Heart right ventricle (tissue), 16 donors: ENCODE results near the gene CPEB2. TPM values are rescaled to one million over a fixed set of nuclear protein-coding genes. Genes with fewer than 3 reads are reported as not detected.
A peak's percentile ranks its signal among the peaks of the same experiment; 100 is the strongest.

ENCODE experiments used
- ATAC-seq, 8 donors: fragments of 200-7000 bp; cut with Tn5 transposase; one replicate each; pipeline ENCODE4 v1.9.1; 2020; ENCODE audit warnings: mild to moderate bottlenecking in 8 of 8, moderate library complexity in 8 of 8, moderate number of reproducible peaks in 1 of 8
- DNase-seq, 2 donors: peaks; one replicate each; pipeline ENCODE4 v3.0.0-alpha.2; 2020
- H3K27ac ChIP-seq, 10 donors: fragments of 200-600 bp; sonication (generic) in 2 of 10; one replicate each; pipeline versions ENCODE4 v1.5.0 to v1.8.0; 2020 to 2022; ENCODE audit warnings: mild to moderate bottlenecking in 3 of 10
- H3K27me3 ChIP-seq, 7 donors: fragments of 200-600 bp; one replicate each; pipeline ENCODE4 v1.8.0; 2021 to 2022; ENCODE audit warnings: mild to moderate bottlenecking in 2 of 7
- H3K36me3 ChIP-seq, 9 donors: fragments of 200-600 bp; sonication (generic) in 1 of 9; one replicate each; pipeline versions ENCODE4 v1.5.0 to v1.8.0; 2020 to 2022; ENCODE audit warnings: mild to moderate bottlenecking in 2 of 9
- H3K4me1 ChIP-seq, 9 donors: fragments of 200-600 bp; sonication (generic) in 1 of 9; one replicate each; pipeline versions ENCODE4 v1.5.0 to v1.8.0; 2020 to 2022; ENCODE audit warnings: mild to moderate bottlenecking in 4 of 9
- H3K4me3 ChIP-seq, 10 donors: fragments of 200-600 bp; sonication (generic) in 2 of 10; one replicate each; pipeline versions ENCODE4 v1.5.0 to v1.8.0; 2020 to 2022; ENCODE audit warnings: mild to moderate bottlenecking in 7 of 10, moderate library complexity in 2 of 10
- H3K9me3 ChIP-seq, 11 donors: fragments of 200-600 bp in 10 of 11; sonication (generic) in 2 of 11; one replicate each; pipeline versions ENCODE4 v1.5.0 to v1.8.0; 2013 to 2022; ENCODE audit warnings: mild to moderate bottlenecking in 2 of 11, control low read depth in 1 of 11, moderate library complexity in 1 of 11
- WGBS, 2 donors: extraction: QIAGEN DNeasy Blood & Tissue Kit; methylation state at CpG; one replicate each; pipeline ENCODE4 v1.1.7; 2013; ENCODE audit warnings: inconsistent platforms in 1 of 2; 5-methylcytosine and 5-hydroxymethylcytosine counted together
- intact Hi-C, 10 donors: fragments of 100-400 bp; cut with DNase I; formaldehyde crosslinking; loops; one replicate each; pipeline versions ENCODE4 v1.11.1 to v1.14.2; 2022
- polyA plus RNA-seq, 2 donors: library from polyadenylated mRNA; stranded (reverse); fragments of 200-250 nt; gene quantifications; one replicate each; pipeline ENCODE4 v1.2.3, GENCODE V29; 2013
- total RNA-seq, 10 donors: library from RNA; stranded (reverse); fragmentation: NEBNext Ultra II Directional in 3 of 10; extraction: Animal tissue kit (Norgen Biotek cat#: 25700) in 3 of 10; gene quantifications; one replicate each; pipeline versions ENCODE4 v1.2.1 to v1.2.4, GENCODE V29; 2021 to 2023
- TF ChIP-seq, protein P1 (sequence below), 9 donors: fragments of 200-600 bp; sonication (generic) in 2 of 9; IDR thresholded peaks; one replicate each; pipeline versions ENCODE4 v1.5.0 to v1.8.0; 2021 to 2022; ENCODE audit warnings: antibody characterized with exemption in 9 of 9, mild to moderate bottlenecking in 5 of 9, moderate library complexity in 1 of 9
- donor health status: Arrhythmogenic right ventricular cardiomyopathy.
- donor health status: ischemic (EF 13 %, LVEDD 7.1; RV severe dilation, severe dysfunction).
- donor health status: healthy with polysubstance abuse.
- donor health status: DM: no; HTN: yes; CAD: no.
- donor health status: DM: no; HTN: no; CAD: no.
- donor health status: ischemic (EF 25% LVEDD 6.9; RV normal size, moderate dysfunction).
- donor health status: ischemic (EF 25% LVEDD 5.7; RV mildly dilated, moderate dysfunction).
- donor health status: healthy.
- donor health status: DM: yes; HTN: yes; CAD: no.
- donor health status: Ischemic cardiomyopathy.
- donor health status: ischemic (EF 35%, LVEDD 5.7; RV mildly dilated, moderate dysfunction).
- donor health status: nonischemic (EF 11% LVEDD 7.7; RV severe dilation, severe dysfunction).
- donor health status: DM: yes; HTN: yes; CAD: no.
- donor health status: PGD.
- donor health status: ischemic (EF 29% LVEDD 5.4; RV normal size, mild dysfunction).
- donor health status: nonischemic (EF 23%, LVEDD 6.1; RV moderate dilation, normal function).

The CPEB2 gene
- total and polyA plus RNA-seq, 12 donors: 2.4 to 31.8 (median 21.1) TPM

- no peak for ATAC-seq
- H3K36me3 ChIP-seq: peaks cover 0 to 44% (median 0%) of the 10 kb centered on the region in 9 donors
- TF ChIP-seq, protein P1, sequence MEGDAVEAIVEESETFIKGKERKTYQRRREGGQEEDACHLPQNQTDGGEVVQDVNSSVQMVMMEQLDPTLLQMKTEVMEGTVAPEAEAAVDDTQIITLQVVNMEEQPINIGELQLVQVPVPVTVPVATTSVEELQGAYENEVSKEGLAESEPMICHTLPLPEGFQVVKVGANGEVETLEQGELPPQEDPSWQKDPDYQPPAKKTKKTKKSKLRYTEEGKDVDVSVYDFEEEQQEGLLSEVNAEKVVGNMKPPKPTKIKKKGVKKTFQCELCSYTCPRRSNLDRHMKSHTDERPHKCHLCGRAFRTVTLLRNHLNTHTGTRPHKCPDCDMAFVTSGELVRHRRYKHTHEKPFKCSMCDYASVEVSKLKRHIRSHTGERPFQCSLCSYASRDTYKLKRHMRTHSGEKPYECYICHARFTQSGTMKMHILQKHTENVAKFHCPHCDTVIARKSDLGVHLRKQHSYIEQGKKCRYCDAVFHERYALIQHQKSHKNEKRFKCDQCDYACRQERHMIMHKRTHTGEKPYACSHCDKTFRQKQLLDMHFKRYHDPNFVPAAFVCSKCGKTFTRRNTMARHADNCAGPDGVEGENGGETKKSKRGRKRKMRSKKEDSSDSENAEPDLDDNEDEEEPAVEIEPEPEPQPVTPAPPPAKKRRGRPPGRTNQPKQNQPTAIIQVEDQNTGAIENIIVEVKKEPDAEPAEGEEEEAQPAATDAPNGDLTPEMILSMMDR (IDR thresholded peaks at IDR 0.05): peak in 8 of 9 donors; percentile 17 to 59 (median 44)
- peak overlapping the region in 6 of 10 donors; percentile 96 to 100 (median 100) for H3K27ac ChIP-seq
- H3K9me3 ChIP-seq: no peaks in the 10 kb centered on the region
- 37 to 47% methylated on average over 2 of the region's 2 CpGs for WGBS, 2 donors
- H3K27me3 ChIP-seq: no peaks in the 10 kb centered on the region
- H3K4me1 ChIP-seq: peaks cover 0 to 61% (median 44%) of the 10 kb centered on the region in 9 donors
- intact Hi-C loops: loop anchor here in 6 of 10 donors (5.0 to 10.0 kb wide), 10 partner anchors 92 to 648 kb away; partner anchors contain the start of genes CC2D2A (in 1 of the 6) and FBXL5 (in 1 of the 6)
- peak overlapping the region in 7 of 10 donors; percentile 75 to 99 (median 88) for H3K4me3 ChIP-seq
- no peak for DNase-seq
These were observed 4.2 kb downstream of the CPEB2 start for GRCh38 chr4:15006416-15007024.

GRCh38 chr4:15007201-15007600 is 4.9 kb downstream of the CPEB2 start:
- H3K4me3 ChIP-seq: peak overlapping the region in 4 of 10 donors; percentile 18 to 88 (median 80)
- no peaks in the 10 kb centered on the region for H3K27me3 ChIP-seq
- ATAC-seq (no peak), DNase-seq (no peak)
- 53 to 68% methylated on average over 6 of the region's 6 CpGs for WGBS, 2 donors
- H3K4me1 ChIP-seq: peaks cover under 1 to 68% (median 47%) of the 10 kb centered on the region in 9 donors
- no peaks in the 10 kb centered on the region for H3K9me3 ChIP-seq
- TF ChIP-seq, protein P1 (IDR thresholded peaks at IDR 0.05): no peak
- peaks cover 0 to 51% (median 0%) of the 10 kb centered on the region in 9 donors for H3K36me3 ChIP-seq
- intact Hi-C loops: loop anchor here in 6 of 10 donors (5.0 to 10.0 kb wide), 10 partner anchors 92 to 648 kb away; partner anchors contain the start of genes CC2D2A (in 1 of the 6) and FBXL5 (in 1 of the 6)
- H3K27ac ChIP-seq: peak overlapping the region in 3 of 10 donors; percentile 14 to 100 (median 100)

DNA sequence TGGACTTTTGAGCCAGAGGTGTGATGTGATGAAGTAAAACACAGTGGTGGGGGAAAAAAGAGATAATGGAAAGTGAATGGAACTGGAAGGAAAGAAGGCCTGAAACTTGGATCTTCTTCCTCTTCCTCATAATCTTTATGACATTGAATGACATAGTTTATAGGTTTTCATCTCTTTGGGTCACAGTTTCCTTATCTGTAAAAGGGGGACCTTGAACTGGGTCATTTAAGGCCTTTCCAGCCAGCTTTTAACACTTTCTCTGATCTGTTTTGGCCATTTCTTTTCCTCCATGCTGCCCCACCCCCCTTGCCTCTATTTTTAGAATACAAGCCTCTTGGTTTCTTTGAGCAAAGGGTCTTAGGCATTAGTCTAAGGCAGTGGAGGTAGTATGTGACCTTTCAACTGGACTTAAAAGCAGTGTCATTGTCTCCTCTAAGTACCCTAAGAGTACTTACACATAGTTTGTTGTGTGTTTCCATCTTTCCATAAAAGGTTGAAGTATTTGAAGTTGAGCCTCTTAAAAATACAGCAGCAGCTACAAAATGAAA is 7.8 kb downstream of the CPEB2 start:
- Histone ChIP-seq H3K9me3 (no peaks in the 10 kb centered on the region), H3K27me3 (no peaks in the 10 kb centered on the region), H3K4me3 (no peak overlapping the region), H3K27ac (peak overlapping the region in 3 of 10 donors; percentile 8 to 41 (median 39)), H3K4me1 (peaks cover 5 to 88% (median 64%) of the 10 kb centered on the region in 9 donors), H3K36me3 (peaks cover 0 to 75% (median 0%) of the 10 kb centered on the region in 9 donors)
- DNase-seq (no peak), ATAC-seq (no peak)
- TF ChIP-seq, protein P1 (IDR thresholded peaks at IDR 0.05): no peak
- intact Hi-C loops: no loop called here

DNA sequence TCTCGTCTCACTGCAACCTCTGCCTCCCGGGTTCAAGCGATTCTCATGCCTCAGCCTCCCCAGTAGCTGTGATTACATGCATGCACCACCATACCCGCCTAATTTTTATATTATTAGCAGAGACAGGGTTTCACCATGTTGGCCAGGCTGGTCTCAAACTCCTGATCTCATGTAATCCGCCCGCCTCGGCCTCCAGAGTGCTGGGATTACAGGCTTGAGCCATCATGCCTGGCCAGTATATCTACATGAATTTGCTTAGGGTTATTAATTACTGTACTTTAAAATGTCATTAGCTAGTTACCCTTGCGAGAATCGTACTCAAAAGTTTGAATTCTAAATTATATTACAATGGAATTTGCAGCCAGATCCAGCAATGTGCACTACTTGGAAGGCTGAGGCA is 8.9 kb downstream of the CPEB2 start:
- peaks cover 0 to 85% (median 0%) of the 10 kb centered on the region in 9 donors for H3K36me3 ChIP-seq
- WGBS, 2 donors: 97% methylated on average over 9 of the region's 9 CpGs
- intact Hi-C loops: no loop called here
- H3K4me1 ChIP-seq: peaks cover 5 to 85% (median 59%) of the 10 kb centered on the region in 9 donors
- H3K4me3 ChIP-seq: no peak overlapping the region
- no peak overlapping the region for H3K27ac ChIP-seq
- H3K27me3 ChIP-seq: no peaks in the 10 kb centered on the region
- DNase-seq: no peak
- no peaks in the 10 kb centered on the region for H3K9me3 ChIP-seq
- TF ChIP-seq, protein P1 (IDR thresholded peaks at IDR 0.05): no peak
- ATAC-seq: no peak
